ENCODE measurements around the gene CFAP73. TPM values are rescaled to one million over a fixed set of nuclear protein-coding genes. Genes with fewer than 3 reads are reported as not detected.

The CFAP73 gene
- total RNA-seq, 1 donor from 2014 or later, result 6.9 TPM

GRCh38 chr12:113165521-113166450, 16.3 kb downstream of the CFAP73 start:
- no peak for DNase-seq

GRCh38 chr12:113167868-113168267, 18.3 kb downstream of the CFAP73 start:
- DNase-seq, result no peak

DNA sequence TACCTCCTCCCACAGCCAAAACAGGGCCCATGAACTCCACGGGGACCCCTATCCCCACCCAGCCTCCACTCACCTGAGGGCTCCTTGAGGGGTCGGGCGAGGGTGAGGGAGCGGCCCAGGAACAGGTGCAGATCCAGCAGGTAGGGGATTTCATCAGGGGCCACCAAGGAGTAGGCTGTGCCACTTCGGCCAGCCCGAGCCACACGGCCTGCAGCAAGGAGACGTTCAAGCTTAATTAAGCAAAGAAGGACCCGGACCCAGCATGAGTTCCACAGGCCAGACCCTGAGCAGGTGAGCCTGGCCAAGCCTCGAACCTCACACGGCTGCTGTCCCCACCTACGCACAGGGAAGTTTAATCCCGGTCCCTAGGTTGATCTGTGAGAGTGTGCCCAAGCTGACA, 20.2 kb downstream of the CFAP73 start:
- DNase-seq, result no peak

GRCh38 chr12:113170457-113170856, 20.9 kb downstream of the CFAP73 start:
- DNase-seq, result no peak

DNA sequence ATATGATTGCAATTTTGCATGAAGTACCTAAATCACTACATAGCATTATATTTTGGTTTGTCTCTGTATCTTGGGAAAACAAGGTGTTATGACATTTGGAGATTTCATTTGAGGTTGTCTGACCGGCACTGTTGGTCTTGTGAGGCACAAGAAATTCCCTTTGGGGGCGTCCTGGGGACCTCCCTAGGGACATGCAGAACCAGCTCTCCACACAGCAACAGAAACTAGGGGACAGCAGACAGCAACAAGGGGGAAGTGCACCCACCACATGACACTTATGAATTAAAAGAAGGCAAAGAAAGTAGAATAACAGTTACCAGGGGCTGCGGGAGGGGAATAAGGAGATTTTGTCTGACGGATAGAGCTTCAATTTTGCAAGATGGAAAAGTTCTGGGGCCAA, 21.4 kb downstream of the CFAP73 start:
- DNase-seq, result no peak

- no peak for DNase-seq
These were observed 22.0 kb downstream of the CFAP73 start for GRCh38 chr12:113171543-113171942.

DNA sequence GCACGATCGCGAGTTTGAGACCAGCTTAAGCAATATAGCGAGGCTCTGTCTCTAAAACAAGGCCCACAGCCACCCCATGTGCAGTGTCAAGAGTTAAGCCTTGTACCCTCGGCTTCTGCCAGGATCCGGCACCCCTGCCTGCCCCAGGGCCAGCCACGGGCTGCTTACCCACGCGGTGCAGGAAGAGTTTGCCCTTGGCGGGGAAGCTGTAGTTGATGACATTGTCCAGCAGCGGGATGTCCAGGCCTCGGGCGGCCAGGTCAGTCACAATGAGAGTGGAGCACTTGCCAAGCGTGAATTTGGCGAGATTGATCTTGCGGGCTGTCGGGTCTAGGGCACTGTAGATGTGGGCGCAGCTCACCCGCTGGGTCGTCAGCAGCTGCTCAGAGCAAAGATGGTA, 22.7 kb downstream of the CFAP73 start:
- no peak for DNase-seq

DNA sequence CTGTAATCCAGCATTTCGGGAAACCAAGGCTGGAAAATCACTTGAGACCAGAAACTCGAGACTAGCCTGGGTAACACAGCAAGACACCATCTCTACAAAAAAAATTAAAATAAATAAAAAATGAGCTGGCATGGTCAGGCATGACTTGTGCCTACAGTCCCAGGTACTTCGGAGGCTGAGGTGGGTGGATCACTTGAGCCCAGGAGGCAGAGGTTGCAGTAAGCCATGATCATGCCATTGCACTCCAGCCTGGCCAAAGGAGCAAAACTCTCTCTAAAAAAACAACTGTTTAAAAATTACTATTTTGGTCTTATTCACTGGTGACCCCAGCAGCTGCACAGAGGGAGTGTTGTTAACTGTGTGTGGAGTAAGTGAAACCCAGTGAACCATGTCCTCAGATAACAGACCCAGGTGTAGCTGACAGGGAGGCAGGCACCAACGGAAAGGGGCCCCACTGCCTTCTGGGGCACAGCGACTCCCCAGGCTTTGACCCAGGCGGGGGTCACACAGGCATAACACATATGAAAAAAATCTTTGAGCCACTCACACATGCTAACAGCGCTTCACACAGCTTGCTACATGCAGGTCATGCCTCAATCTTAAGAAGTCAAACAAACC, 23.7 kb downstream of the CFAP73 start:
- DNase-seq, result no peak

GRCh38 chr12:113174461-113175384, 25.2 kb downstream of the CFAP73 start:
- peak; percentile 79 for DNase-seq

GRCh38 chr12:113179023-113179422, 29.5 kb downstream of the CFAP73 start:
- no peak for DNase-seq

DNA sequence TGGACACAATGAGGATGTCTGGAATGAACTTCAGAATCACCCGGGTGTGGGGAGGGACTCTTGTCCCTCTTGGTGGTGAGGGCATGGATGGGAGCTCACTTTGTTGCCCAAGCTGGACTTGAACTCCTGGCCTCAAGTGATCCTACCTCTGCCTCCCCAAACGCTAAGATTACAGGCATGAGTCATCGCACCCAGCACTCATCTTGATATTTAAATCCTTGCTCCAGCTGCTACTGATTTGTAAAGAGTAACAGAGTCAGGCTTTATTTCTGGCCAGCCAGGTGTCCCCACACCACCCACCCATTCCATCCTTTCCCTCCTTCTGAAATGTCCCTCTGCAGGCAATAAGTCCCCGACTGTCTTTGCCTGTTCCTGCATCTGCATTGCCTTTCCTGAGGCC, 30.8 kb downstream of the CFAP73 start:
- DNase-seq, result no peak

- no peak for DNase-seq
These were observed 32.5 kb downstream of the CFAP73 start for GRCh38 chr12:113181975-113182374.

- no peak for DNase-seq
These were observed 33.6 kb downstream of the CFAP73 start for GRCh38 chr12:113183030-113183589.

DNA sequence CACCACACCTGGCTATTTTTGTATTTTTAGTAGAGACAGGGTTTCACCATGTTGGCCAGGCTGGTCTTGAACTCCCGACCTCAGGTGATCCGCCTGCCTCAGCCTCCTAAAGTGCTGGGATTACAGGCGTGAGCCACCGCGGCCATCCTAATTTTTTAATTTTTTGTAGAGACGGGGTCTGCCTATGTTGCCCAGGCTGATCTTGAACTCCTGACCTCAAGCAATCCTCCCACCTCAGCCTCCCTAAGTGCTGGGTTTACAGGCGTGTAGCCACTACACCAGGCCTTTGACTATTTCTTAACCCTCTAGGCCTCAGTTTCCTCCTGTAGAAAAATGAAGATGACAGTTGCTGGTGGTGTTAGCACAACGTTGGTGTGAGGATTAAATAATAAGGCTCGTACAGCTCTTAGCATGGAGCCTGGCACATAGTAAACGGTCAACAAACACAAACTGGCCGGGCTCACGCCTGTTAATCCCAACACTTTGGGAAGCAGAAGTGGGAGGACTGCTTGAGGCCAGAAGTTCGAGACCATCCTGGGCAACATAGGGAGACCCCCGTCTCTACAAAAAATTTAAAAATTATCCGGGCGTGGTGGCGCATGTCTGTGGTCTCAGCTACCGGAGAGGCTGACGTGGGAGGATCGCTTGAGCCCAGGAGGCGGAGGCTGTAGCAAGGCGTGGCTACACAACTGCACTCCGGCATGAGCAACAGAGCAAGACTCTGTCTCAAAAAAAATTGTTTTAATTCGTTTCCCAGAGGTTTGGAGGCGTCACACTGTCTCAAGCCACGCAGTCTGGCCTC, 34.8 kb downstream of the CFAP73 start:
- DNase-seq, result no peak

DNA sequence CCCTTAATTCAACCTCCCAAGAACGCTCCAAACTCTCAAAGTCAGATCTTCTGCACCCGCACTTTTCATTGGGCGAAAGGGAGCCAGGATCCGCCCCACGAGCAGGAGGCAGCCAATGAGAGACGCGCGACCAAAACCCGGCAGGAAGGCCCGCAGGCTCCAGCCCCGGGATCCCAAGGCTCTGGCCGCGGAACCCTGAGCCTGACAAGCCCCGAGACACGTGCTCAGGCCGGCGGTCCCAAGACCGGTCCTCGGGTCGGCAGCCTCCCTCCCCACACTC, 35.3 kb downstream of the CFAP73 start:
- DNase-seq, result peak; percentile 96

DNA sequence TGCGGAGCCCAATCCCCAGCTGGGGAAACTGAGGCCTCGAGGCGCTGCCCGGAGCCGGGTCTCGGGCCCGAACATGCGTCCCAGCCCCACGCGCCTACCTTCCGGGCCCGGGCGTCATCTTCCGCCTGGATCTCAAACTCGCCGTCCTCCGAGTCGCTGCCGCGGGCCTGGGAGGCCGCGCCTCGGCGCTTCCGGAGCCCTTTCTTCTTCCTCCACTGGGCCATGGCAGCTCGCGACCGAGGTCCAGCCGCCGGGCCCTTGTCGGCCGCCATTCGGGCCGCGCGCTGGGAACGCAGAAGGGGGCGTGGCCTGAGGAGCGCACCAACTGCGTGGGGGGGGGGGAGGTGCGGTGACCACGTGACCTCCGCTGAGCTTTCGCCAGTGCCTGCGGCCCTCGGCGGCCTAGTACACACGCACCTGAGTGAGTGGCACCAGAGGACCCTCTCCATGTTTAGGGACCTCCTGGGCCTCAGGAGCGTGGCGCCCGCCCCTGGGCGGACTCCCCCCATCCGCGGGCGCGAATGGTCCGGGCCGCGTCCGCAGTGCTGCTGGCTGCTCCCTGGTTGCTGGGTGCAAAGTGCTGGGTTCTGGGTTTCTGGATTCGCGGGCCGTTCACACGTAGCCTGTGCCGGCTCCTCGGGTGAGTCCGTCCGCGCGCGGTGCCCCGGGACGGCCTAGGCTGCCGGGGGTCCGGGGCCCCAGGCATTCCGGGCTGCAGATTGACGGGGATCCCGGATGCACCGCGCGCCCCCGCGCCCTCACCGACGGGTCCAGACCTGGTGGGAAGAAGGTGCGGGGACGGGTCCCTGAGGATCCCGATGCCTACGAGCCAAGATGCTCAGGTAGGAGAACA, 35.9 kb downstream of the CFAP73 start, which contains the start of the genes DDX54 and RITA1:
Gene DDX54 (minus strand): TSS at position 299 of the 853 bp plus-strand sequence. CDS start 27 bp downstream, at position 272.
Gene RITA1 (plus strand): TSS at position 542 of the 853 bp plus-strand sequence. CDS start 1,026 bp downstream, outside the sequence.
- DNase-seq, result peak; percentile 88

DNA sequence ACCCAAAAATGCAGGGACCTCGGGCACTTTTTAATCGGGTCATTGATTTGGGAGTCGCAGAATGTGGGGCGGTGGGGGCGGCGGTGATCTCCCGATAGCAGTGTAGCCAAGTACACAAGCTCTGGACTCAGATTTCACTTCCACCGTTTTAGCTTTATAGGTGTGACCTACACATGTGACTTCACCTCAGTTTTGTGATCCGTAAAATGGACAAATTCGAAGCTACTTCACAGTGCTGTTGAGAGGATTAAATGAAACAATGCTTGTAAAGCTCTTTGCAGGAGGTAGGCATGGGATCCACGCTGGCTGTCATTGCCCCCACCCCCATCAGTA, 36.5 kb downstream of the CFAP73 start:
- peak; percentile 41 for DNase-seq

DNA sequence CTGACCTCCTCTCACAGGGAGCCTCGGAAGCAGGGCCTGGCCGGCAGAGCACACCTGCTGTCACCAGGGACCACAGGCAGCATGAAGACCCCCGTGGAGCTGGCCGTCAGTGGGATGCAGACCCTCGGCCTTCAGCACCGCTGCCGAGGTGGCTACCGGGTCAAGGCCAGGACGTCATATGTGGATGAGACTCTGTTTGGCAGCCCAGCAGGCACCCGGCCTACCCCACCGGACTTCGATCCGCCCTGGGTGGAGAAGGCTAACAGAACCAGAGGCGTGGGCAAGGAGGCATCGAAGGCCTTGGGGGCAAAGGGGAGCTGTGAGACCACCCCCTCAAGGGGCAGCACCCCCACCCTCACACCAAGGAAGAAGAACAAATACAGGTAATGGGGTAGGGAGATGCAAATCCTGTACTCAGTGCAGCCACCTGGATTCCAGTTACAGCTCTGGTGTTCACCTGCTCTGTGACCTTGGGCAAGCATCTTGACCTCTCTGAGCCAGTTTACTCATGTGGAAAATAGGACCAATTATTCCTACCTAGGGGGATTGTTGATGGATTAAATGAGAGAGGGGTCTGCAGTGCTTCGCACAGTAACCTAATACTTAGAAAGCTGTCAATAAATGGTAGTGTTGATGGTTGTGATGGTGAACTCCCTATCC, 37.3 kb downstream of the CFAP73 start:
- DNase-seq, result no peak

DNA sequence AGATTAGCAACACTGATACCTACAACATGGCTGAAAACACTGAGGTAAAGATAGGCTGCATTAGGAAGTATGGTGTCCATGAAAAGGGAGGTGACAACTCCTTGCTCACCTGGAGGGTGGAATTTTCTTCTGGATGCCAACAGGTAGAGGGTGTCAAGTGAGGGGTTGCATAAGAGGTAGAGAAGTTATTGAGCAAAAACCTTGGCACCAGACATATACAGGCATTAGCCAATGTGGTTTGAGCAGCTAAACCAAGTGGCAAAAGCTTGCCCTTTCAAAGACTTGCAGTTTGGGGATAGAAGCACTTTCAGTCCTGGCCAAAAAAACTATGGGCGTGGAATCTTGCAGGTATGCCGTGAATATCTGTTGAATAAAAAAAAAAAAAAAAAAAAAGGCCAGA, 39.8 kb downstream of the CFAP73 start:
- DNase-seq, result no peak

GRCh38 chr12:113190761-113191160, 41.2 kb downstream of the CFAP73 start:
- DNase-seq, result peak; percentile 29

All from tongue (tissue), 2 donors.